A549 (cell line): ENCODE measurements around the gene PRKD3.

ENCODE experiments used
- CEBPB ChIP-seq, 2 experiments: fragments of >200 bp in 1 of 2; sonication (Bioruptor Twin) in 1 of 2; formaldehyde crosslinking in 1 of 2; IDR thresholded peaks; 2 replicates each; pipeline ENCODE4 v1.6.1; 2012 to 2016
- CTCF ChIP-seq: fragments of >200 bp; sonication (Bioruptor Twin); formaldehyde crosslinking; IDR thresholded peaks from 3 replicates; pipeline ENCODE4 v1.5.1; 2016
- ELK1 ChIP-seq: fragments of 150-350 bp; IDR thresholded peaks from 2 replicates; pipeline ENCODE4 v1.6.1; 2014; ENCODE audit warnings: low read depth, mild to moderate bottlenecking, low read length
- HMGXB4 ChIP-seq: fragments of 250-450 bp; sonication (Bioruptor Pico); IDR thresholded peaks from 2 replicates; pipeline ENCODE4 v1.5.0; 2021; ENCODE audit warnings: mild to moderate bottlenecking, moderate library complexity, borderline replicate concordance
- JUN ChIP-seq, 2 experiments: fragments of >200 bp; sonication (Bioruptor Twin); formaldehyde crosslinking; IDR thresholded peaks; 2 replicates in 1 of 2; 3 replicates in 1 of 2; pipeline ENCODE4 v1.6.1; 2016 to 2017
- JUNB ChIP-seq: fragments of >200 bp; sonication (Bioruptor Twin); formaldehyde crosslinking; IDR thresholded peaks from 2 replicates; pipeline ENCODE4 v1.6.1; 2016
- MAFK ChIP-seq: fragments of 450-650 bp; IDR thresholded peaks from 2 replicates; pipeline ENCODE4 v1.6.1; 2014; ENCODE audit not compliant: partially characterized antibody
- MAX ChIP-seq: IDR thresholded peaks from 2 replicates; pipeline ENCODE4 v1.6.1; 2012
- MAZ ChIP-seq: fragments of 150-350 bp; IDR thresholded peaks from 2 replicates; pipeline ENCODE4 v1.6.1; 2014; ENCODE audit warnings: antibody characterized with exemption, low read depth, low read length, borderline replicate concordance
- MYC ChIP-seq: IDR thresholded peaks from 2 replicates; pipeline ENCODE4 v1.6.1; 2012; ENCODE audit warnings: mild to moderate bottlenecking, inconsistent platforms, low read length, improper control_type of control experiment, borderline replicate concordance
- NR3C1 ChIP-seq: fragments of >200 bp; sonication (Bioruptor Twin); formaldehyde crosslinking; IDR thresholded peaks from 3 replicates; pipeline ENCODE4 v1.6.1; 2017
- POLR2A ChIP-seq: IDR thresholded peaks from 2 replicates; pipeline ENCODE4 v1.6.1; 2012; ENCODE audit warnings: mild to moderate bottlenecking, low read length
- SREBF2 ChIP-seq: fragments of 450-650 bp; IDR thresholded peaks from 2 replicates; pipeline ENCODE4 v1.6.1; 2014; ENCODE audit warnings: mild to moderate bottlenecking, moderate library complexity
- USF2 ChIP-seq: fragments of 450-650 bp; IDR thresholded peaks from 2 replicates; pipeline ENCODE4 v1.6.1; 2014; ENCODE audit warnings: antibody characterized with exemption

- TF ChIP-seq POLR2A (no peak), CTCF (no peak), MAFK (no peak), MAZ (no peak), MYC (no peak), ELK1 (no peak), SREBF2 (no peak), NR3C1 (no peak), JUNB (no peak), JUN (IDR thresholded peaks at IDR 0.05) (no peak), HMGXB4 (CRISPR knock-in tag) (no peak), CEBPB (IDR thresholded peaks at IDR 0.05) (no peak), MAX (no peak), USF2 (no peak)
Measured at GRCh38 chr2:37365669-37366068, 41.0 kb upstream of the PRKD3 start.
